Endothelial cell of umbilical vein (primary cell): ENCODE data around the gene BRCA2. TPM values are rescaled to one million over a fixed set of nuclear protein-coding genes. Genes with fewer than 3 reads are reported as not detected.

Source experiments
- BruUV-seq: library from RNA; stranded (reverse); fragments of 400-500 nt; replicated peaks from 2 replicates; lab custom pipeline; 2021; lab: Mats Ljungman, UMichigan
- CTCF ChIA-PET: fragments of 300-600, 350-600 bp; sonication (Branson Sonifier 250); formaldehyde crosslinking; loops from one replicate; lab custom pipeline; 2021; ENCODE audit warnings: antibody characterized with exemption, inconsistent platforms; lab: Charles Lee
- POLR2A ChIA-PET: fragments of 300-600, 350-600 bp; sonication (Branson Sonifier 250); formaldehyde crosslinking; loops from one replicate; lab custom pipeline; 2021; ENCODE audit warnings: antibody characterized with exemption, inconsistent platforms; lab: Charles Lee
- DNase-seq: peaks from one replicate; pipeline ENCODE4 v3.0.0-alpha.2; 2011; ENCODE audit warnings: low read depth, low spot score
- FAIRE-seq: peaks from 2 replicates; lab custom pipeline; 2011; peaks lifted over from hg19 to GRCh38; lab: Jason Lieb, UNC
- H2AFZ ChIP-seq: 2 replicates; pipeline ENCODE4 v1.6.0; 2012; ENCODE audit warnings: low read depth, low read length, control low read depth, inconsistent platforms
- H3K27ac ChIP-seq: 2 replicates; pipeline ENCODE4 v1.5.1; 2011; ENCODE audit warnings: low read depth, mild to moderate bottlenecking, control low read depth, low read length, moderate library complexity; ENCODE audit not compliant: insufficient read depth
- H3K27me3 ChIP-seq, 2 experiments: 2 replicates each; pipeline versions ENCODE4 v1.6.0 to v1.6.1; 2011; ENCODE audit warnings: low read length in 2 of 2, mixed read lengths in 1 of 2; ENCODE audit not compliant: control insufficient read depth in 2 of 2, insufficient read depth in 2 of 2
- H3K36me3 ChIP-seq, 2 experiments: 2 replicates in 1 of 2; 3 replicates in 1 of 2; pipeline ENCODE4 v1.5.1; 2011; ENCODE audit warnings: low read length in 2 of 2, mild to moderate bottlenecking in 1 of 2, moderate library complexity in 1 of 2; ENCODE audit not compliant: control insufficient read depth in 2 of 2, insufficient read depth in 2 of 2; ENCODE audit errors: extremely low read depth in 1 of 2
- H3K4me1 ChIP-seq: 3 replicates; pipeline ENCODE4 v1.5.1; 2011; ENCODE audit warnings: mild to moderate bottlenecking, low read length; ENCODE audit not compliant: control insufficient read depth, insufficient read depth; ENCODE audit errors: extremely low read depth
- H3K4me2 ChIP-seq: 2 replicates; pipeline ENCODE4 v1.6.1; 2011; ENCODE audit warnings: low read length, control low read depth, mixed read lengths; ENCODE audit not compliant: insufficient read depth
- H3K4me3 ChIP-seq, 3 experiments: fragments of 200-600 bp in 1 of 3; sonication (generic), shearing (Covaris generic) in 1 of 3; replicated peaks in 1 of 3; 2 replicates each; pipeline ENCODE4 v1.5.1; 2011 to 2016; ENCODE audit warnings: control low read depth in 3 of 3, low read length in 3 of 3, mild to moderate bottlenecking in 2 of 3, inconsistent platforms in 1 of 3, low read depth in 1 of 3, moderate library complexity in 1 of 3; ENCODE audit not compliant: insufficient read depth in 1 of 3
- H3K79me2 ChIP-seq: 2 replicates; pipeline ENCODE4 v1.6.0; 2012; ENCODE audit warnings: low read length, inconsistent platforms; ENCODE audit not compliant: control insufficient read depth, insufficient read depth
- H3K9ac ChIP-seq: replicated peaks from 2 replicates; pipeline ENCODE3; 2011; ENCODE audit warnings: low read length, control low read depth; ENCODE audit not compliant: insufficient read depth; ENCODE audit errors: extremely low read depth
- H3K9me1 ChIP-seq: replicated peaks from 3 replicates; pipeline ENCODE4 v1.6.0; 2011; ENCODE audit warnings: mild to moderate bottlenecking, low read length; ENCODE audit not compliant: control insufficient read depth, insufficient read depth; ENCODE audit errors: extremely low read depth
- H3K9me3 ChIP-seq: replicated peaks from 2 replicates; pipeline ENCODE4 v1.5.1; 2012; ENCODE audit warnings: low read length, inconsistent platforms; ENCODE audit not compliant: control insufficient read depth, insufficient read depth
- H4K20me1 ChIP-seq: replicated peaks from 2 replicates; pipeline ENCODE3; 2011; ENCODE audit warnings: mild to moderate bottlenecking, low read length; ENCODE audit not compliant: control insufficient read depth, insufficient read depth; ENCODE audit errors: extremely low read depth
- CTCF ChIP-seq, 2 donors: IDR thresholded peaks; 1 replicate in 1 of 2; 2 replicates in 1 of 2; pipeline ENCODE4 v1.5.1; 2011; ENCODE audit warnings: low read length in 2 of 2, mild to moderate bottlenecking in 2 of 2, moderate library complexity in 2 of 2, control low read depth in 1 of 2, inconsistent platforms in 1 of 2, low read depth in 1 of 2; ENCODE audit not compliant: insufficient read depth in 1 of 2; ENCODE audit errors: extremely low read depth in 1 of 2
- EZH2 ChIP-seq: IDR thresholded peaks from 2 replicates; pipeline ENCODE4 v1.6.1; 2012; ENCODE audit warnings: borderline replicate concordance, low read depth, mild to moderate bottlenecking, moderate library complexity, low read length, inconsistent platforms; ENCODE audit not compliant: severe bottlenecking
- FOS ChIP-seq: IDR thresholded peaks from 2 replicates; pipeline ENCODE4 v1.6.1; 2011; ENCODE audit warnings: mild to moderate bottlenecking, low read length, moderate library complexity, borderline replicate concordance; ENCODE audit not compliant: insufficient read depth
- GATA2 ChIP-seq: IDR thresholded peaks from 2 replicates; pipeline ENCODE4 v1.7.0; 2011; ENCODE audit warnings: low read depth, mild to moderate bottlenecking, moderate library complexity, mixed read lengths, low read length; ENCODE audit not compliant: insufficient read length, insufficient read depth
- JUN ChIP-seq: IDR thresholded peaks from 2 replicates; pipeline ENCODE4 v1.6.1; 2011; ENCODE audit warnings: borderline replicate concordance, low read depth; ENCODE audit not compliant: insufficient read length, insufficient read depth
- MAX ChIP-seq: IDR thresholded peaks from 2 replicates; pipeline ENCODE4 v1.6.1; 2011; ENCODE audit not compliant: insufficient read depth, insufficient read length
- MYC ChIP-seq: IDR thresholded peaks from one replicate; pipeline ENCODE4 v1.6.1; 2011; ENCODE audit warnings: mild to moderate bottlenecking, low read depth, low read length
- POLR2A ChIP-seq: IDR thresholded peaks from 2 replicates; pipeline ENCODE4 v1.6.1; 2012; ENCODE audit warnings: low read depth, mild to moderate bottlenecking, control low read depth, low read length
- POLR2AphosphoS5 ChIP-seq: IDR thresholded peaks from 2 replicates; pipeline ENCODE4 v1.6.1; 2012; ENCODE audit warnings: low read depth, mild to moderate bottlenecking, control low read depth, low read length, moderate library complexity; ENCODE audit not compliant: insufficient read depth
- dilution Hi-C: fragments of 300-500 bp; cut with MboI; formaldehyde crosslinking; loops from one replicate; pipeline ENCODE4 v1.15.0; 2019; ENCODE audit warnings: low sequenced_read_pairs; ENCODE audit not compliant: extremely low pct_ligation_motif_present
- intact Hi-C: fragments of 100-400 bp; cut with micrococcal nuclease; formaldehyde crosslinking; loops from one replicate; pipeline ENCODE4 v1.10.0; 2022
- polyA plus RNA-seq, 4 experiments: library from polyadenylated mRNA; depleted of rRNA in 3 of 4; stranded (reverse) in 3 of 4; unstranded in 1 of 4; fragments of >200 nt; gene quantifications; 2 replicates each; pipeline versions ENCODE4 v1.2.1 to v1.2.3, GENCODE V29; 2011 to 2012; ENCODE audit warnings: missing spikeins in 1 of 4
- total RNA-seq: library from RNA; stranded (reverse); gene quantifications from 2 replicates; pipeline ENCODE4 v1.2.3, GENCODE V29; 2021

BRCA2 gene
- total and polyA plus RNA-seq, 2 donors (not counting 3 experiments of a cell fraction or from before 2014, with no cell fraction given): 2.9 to 17.5 TPM

- H3K4me1 ChIP-seq: peaks cover 27% of the 10 kb centered on the region
- FAIRE-seq (no peak), DNase-seq (no peak)
- dilution Hi-C loops: no loop called here
- peak overlapping the region; percentile 22 for H3K9ac ChIP-seq
- no peaks in the 10 kb centered on the region for H3K9me3 ChIP-seq
- H3K4me3 ChIP-seq: no peak overlapping the region
- no peak for TF ChIP-seq EZH2
- H3K27ac ChIP-seq: peak overlapping the region; percentile 82
- H3K9me1 ChIP-seq: no peaks in the 10 kb centered on the region
- intact Hi-C loops: loop anchor here (1.0 to 2.0 kb wide), 3 partner anchors 13 to 39 kb away; no protein-coding TSS in a partner anchor
- no peaks in the 10 kb centered on the region for H3K27me3 ChIP-seq
- ChIA-PET POLR2A (no interaction called here), CTCF (interaction anchor here (0.8 to 2.5 kb wide), 9 partner anchors 10 to 142 kb away, joined by 3 to 19 read pairs (median 5); no protein-coding TSS in a partner anchor)
- BruUV-seq: TSS peak; percentile 38
- no peaks in the 10 kb centered on the region for H3K79me2 ChIP-seq
- H3K36me3 ChIP-seq: peaks cover 8 to 11% of the 10 kb centered on the region in 2 experiments
- peak overlapping the region; percentile 3 for H2AFZ ChIP-seq
- no peaks in the 10 kb centered on the region for H4K20me1 ChIP-seq
- H3K4me2 ChIP-seq: peak overlapping the region; percentile 48
Observed at GRCh38 chr13:32285633-32285965, 29.7 kb upstream of the BRCA2 start.

- Histone ChIP-seq H3K4me2 (no peak overlapping the region), H2AFZ (no peak overlapping the region), H3K27ac (no peak overlapping the region), H3K36me3 (peaks cover 0 to 7% of the 10 kb centered on the region in 2 experiments), H3K4me3 (no peak overlapping the region), H3K9ac (no peak overlapping the region), H3K79me2 (no peaks in the 10 kb centered on the region), H3K9me1 (no peaks in the 10 kb centered on the region), H4K20me1 (no peaks in the 10 kb centered on the region), H3K9me3 (no peaks in the 10 kb centered on the region), H3K27me3 (no peaks in the 10 kb centered on the region), H3K4me1 (peaks cover 9% of the 10 kb centered on the region)
- TF ChIP-seq GATA2 (no peak), CTCF (IDR thresholded peaks at IDR 0.05; ENCODE audit: extremely low read depth in 1 of 2, insufficient read depth in 1 of 2, low read depth in 1 of 2, low read length in 2 of 2) (no peak), MAX (no peak), JUN (no peak), MYC (no peak), EZH2 (no peak), POLR2AphosphoS5 (no peak), FOS (no peak), POLR2A (no peak)
- dilution Hi-C loops: no loop called here
- POLR2A ChIA-PET: no interaction called here
- intact Hi-C loops: no loop called here
- DNase-seq: no peak
- no TSS peak for BruUV-seq
- peak; percentile 8 for FAIRE-seq
- CTCF ChIA-PET: interaction anchor here (1.0 to 3.8 kb wide), 3 partner anchors 9 to 51 kb away, joined by 3 to 12 read pairs (median 5); no protein-coding TSS in a partner anchor
Observed at GRCh38 chr13:32297206-32297605, 18.1 kb upstream of the BRCA2 start.
